ENCODE results near the gene NR5A2.

DNA sequence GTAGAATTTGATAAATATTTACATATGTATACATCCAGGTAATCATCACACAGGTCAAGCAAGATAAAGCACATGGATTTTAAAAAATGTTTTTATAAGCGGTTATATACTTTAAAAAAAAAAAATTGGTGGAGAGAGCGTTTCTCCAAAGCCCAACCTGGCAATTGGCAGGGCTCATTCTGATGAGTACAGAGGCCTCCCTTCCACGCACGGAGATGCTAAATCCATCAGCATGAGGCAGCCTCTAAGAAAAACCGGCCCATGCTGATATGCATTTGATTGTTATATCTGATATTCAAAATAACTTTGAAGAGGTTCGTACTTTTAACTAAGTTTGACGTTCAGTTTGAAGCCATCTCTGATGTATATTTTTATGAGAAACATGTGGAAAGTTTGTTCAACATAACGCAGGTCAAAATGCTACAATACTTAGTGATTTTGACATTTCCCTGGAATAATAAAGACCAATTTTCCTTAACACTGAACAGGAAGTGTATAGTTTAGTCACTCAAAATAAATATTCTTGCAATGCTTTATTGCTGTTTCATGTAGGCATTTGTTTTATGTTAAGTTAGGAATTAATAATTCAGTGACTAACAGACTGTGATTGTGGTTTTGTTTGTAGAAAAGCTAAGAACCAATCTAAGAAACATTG is 151.7 kb downstream of the NR5A2 start:
- TF ChIP-seq, protein P1, sequence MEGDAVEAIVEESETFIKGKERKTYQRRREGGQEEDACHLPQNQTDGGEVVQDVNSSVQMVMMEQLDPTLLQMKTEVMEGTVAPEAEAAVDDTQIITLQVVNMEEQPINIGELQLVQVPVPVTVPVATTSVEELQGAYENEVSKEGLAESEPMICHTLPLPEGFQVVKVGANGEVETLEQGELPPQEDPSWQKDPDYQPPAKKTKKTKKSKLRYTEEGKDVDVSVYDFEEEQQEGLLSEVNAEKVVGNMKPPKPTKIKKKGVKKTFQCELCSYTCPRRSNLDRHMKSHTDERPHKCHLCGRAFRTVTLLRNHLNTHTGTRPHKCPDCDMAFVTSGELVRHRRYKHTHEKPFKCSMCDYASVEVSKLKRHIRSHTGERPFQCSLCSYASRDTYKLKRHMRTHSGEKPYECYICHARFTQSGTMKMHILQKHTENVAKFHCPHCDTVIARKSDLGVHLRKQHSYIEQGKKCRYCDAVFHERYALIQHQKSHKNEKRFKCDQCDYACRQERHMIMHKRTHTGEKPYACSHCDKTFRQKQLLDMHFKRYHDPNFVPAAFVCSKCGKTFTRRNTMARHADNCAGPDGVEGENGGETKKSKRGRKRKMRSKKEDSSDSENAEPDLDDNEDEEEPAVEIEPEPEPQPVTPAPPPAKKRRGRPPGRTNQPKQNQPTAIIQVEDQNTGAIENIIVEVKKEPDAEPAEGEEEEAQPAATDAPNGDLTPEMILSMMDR (IDR thresholded peaks at IDR 0.05): no peak
- no peak for TF ChIP-seq POLR2A (IDR thresholded peaks at IDR 0.05)
